Lower leg skin (tissue), 3 donors: ENCODE results near the gene GOLGA1.
"Not testable (repeated sequence)": the region's sequence is repeated elsewhere in the genome, so short reads cannot be mapped to it uniquely, and the experiment has no call there.

Experiments used
- CTCF ChIP-seq, 3 donors: fragments of 450-650 bp; IDR thresholded peaks; one replicate each; pipeline ENCODE4 v1.5.1; 2016; ENCODE audit warnings: antibody characterized with exemption in 3 of 3, mild to moderate bottlenecking in 3 of 3, moderate library complexity in 2 of 3
- POLR2A ChIP-seq, 2 donors: fragments of 450-650 bp; IDR thresholded peaks; one replicate each; pipeline ENCODE4 v1.6.1; 2016 to 2017; ENCODE audit warnings: antibody characterized with exemption in 2 of 2, mild to moderate bottlenecking in 1 of 2, moderate library complexity in 1 of 2

DNA sequence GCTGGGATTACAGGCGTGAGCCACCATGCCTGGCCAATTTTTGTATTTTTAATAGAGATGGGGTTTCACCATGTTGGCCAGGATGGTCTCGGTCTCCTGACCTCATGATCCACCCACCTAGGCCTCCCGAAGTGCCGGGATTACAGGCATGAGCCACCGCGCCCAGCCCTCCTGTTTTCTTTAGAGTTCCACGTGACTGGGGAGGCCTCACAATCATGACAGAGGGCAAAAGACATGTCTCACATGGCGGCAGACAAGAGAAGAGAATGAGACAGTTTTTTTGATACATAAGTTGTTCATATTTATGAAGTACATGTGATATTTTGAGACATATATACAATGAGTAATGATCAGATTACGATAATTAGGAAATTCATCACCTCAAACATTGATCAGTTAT lies 94.4 kb downstream of the GOLGA1 start:
- TF ChIP-seq CTCF, POLR2A (IDR thresholded peaks at IDR 0.05): not testable (repeated sequence)
